HCT116 (cell line): ENCODE measurements around the gene IMPACT. TPM values are rescaled to one million over a fixed set of nuclear protein-coding genes. Genes with fewer than 3 reads are reported as not detected.
A peak's percentile ranks its signal among the peaks of the same experiment; 100 is the strongest.

Experiments used
- ATAC-seq: fragments of 200-7000 bp; cut with Tn5 transposase; 2 replicates; pipeline ENCODE4 v1.9.1; 2020; ENCODE audit warnings: mild to moderate bottlenecking, moderate library complexity
- BruUV-seq: library from RNA; stranded (reverse); fragments of 400-500 nt; replicated peaks from 2 replicates; lab custom pipeline; 2021; lab: Mats Ljungman, UMichigan
- CTCF ChIA-PET: fragments of 300-600 bp; sonication (Branson Sonifier 250); formaldehyde crosslinking; loops from one replicate; lab custom pipeline; 2021; ENCODE audit warnings: antibody characterized with exemption; lab: Charles Lee
- POLR2A ChIA-PET: fragments of 300-600, 350-600 bp; sonication (Branson Sonifier 250); formaldehyde crosslinking; loops from one replicate; lab custom pipeline; 2021; ENCODE audit warnings: antibody characterized with exemption; lab: Charles Lee
- RAD21 ChIA-PET, 2 experiments: fragments of 300-600 bp; sonication (Branson Sonifier 250); formaldehyde crosslinking; loops; one replicate each; lab custom pipeline; 2023; ENCODE audit warnings: low total read pairs in 2 of 2; ENCODE audit not compliant: uncharacterized antibody in 2 of 2, unreplicated experiment in 2 of 2, low non-redundant PET in 1 of 2; lab: Charles Lee
- DNase-seq: peaks from one replicate; pipeline ENCODE4 v3.0.0-alpha.2; 2010; ENCODE audit warnings: low read depth, low spot score
- H2AFZ ChIP-seq: fragments of 200-600 bp; shearing (Covaris generic), sonication (generic); 2 replicates; pipeline ENCODE4 v1.6.1; 2017; ENCODE audit warnings: low read depth, mixed run types, mixed read lengths, antibody characterized with exemption, low read length; ENCODE audit not compliant: poor library complexity, severe bottlenecking
- H3K27ac ChIP-seq: 2 replicates; pipeline ENCODE4 v1.5.1; 2012; ENCODE audit warnings: low read depth, low read length
- H3K27me3 ChIP-seq: fragments of 200-600 bp; sonication (generic); 2 replicates; pipeline ENCODE4 v1.6.1; 2016; ENCODE audit warnings: mixed run types, low read length, mixed read lengths; ENCODE audit not compliant: insufficient read depth
- H3K36me3 ChIP-seq, 2 experiments: fragments of 200-500 bp in 1 of 2; fragments of 200-600 bp in 1 of 2; sonication (Bioruptor generic) in 1 of 2; sonication (generic) in 1 of 2; 2 replicates each; pipeline versions ENCODE4 v1.5.1 to v1.6.1; 2014 to 2016; ENCODE audit warnings: low read length in 2 of 2, inconsistent platforms in 1 of 2, mixed read lengths in 1 of 2, mixed run types in 1 of 2; ENCODE audit not compliant: insufficient read depth in 2 of 2, control insufficient read depth in 1 of 2
- H3K4me1 ChIP-seq, 2 experiments: fragments of 200-600 bp in 1 of 2; sonication (generic) in 1 of 2; 2 replicates each; pipeline versions ENCODE4 v1.5.1 to v1.6.1; 2012 to 2017; ENCODE audit warnings: low read length in 2 of 2, inconsistent platforms in 1 of 2, mild to moderate bottlenecking in 1 of 2, mixed read lengths in 1 of 2, mixed run types in 1 of 2, moderate library complexity in 1 of 2; ENCODE audit not compliant: insufficient read depth in 2 of 2, control insufficient read depth in 1 of 2
- H3K4me2 ChIP-seq: fragments of 200-600 bp; sonication (generic); 2 replicates; pipeline ENCODE4 v1.6.1; 2017; ENCODE audit warnings: mixed run types, low read length, mixed read lengths
- H3K4me3 ChIP-seq, 2 experiments: fragments of 200-600 bp in 1 of 2; sonication (generic) in 1 of 2; replicated peaks in 1 of 2; 2 replicates each; pipeline ENCODE4 v1.5.1; 2011 to 2016; ENCODE audit warnings: low read length in 2 of 2, control low read depth in 1 of 2, low read depth in 1 of 2, mild to moderate bottlenecking in 1 of 2, mixed read lengths in 1 of 2, mixed run types in 1 of 2
- H3K79me2 ChIP-seq: fragments of 200-600 bp; sonication (generic); 2 replicates; pipeline ENCODE4 v1.6.1; 2017; ENCODE audit warnings: mild to moderate bottlenecking, mixed run types, low read length, moderate library complexity, mixed read lengths; ENCODE audit not compliant: insufficient read depth
- H3K9ac ChIP-seq: fragments of 200-600 bp; sonication (generic); 2 replicates; pipeline ENCODE4 v1.6.1; 2016; ENCODE audit warnings: low read length, mixed read lengths
- H3K9me2 ChIP-seq: fragments of 200-600 bp; sonication (generic), shearing (Covaris generic); 2 replicates; pipeline ENCODE4 v1.6.1; 2017; ENCODE audit warnings: mixed run types, mild to moderate bottlenecking, moderate library complexity; ENCODE audit not compliant: insufficient read depth
- H3K9me3 ChIP-seq, 2 experiments: fragments of 200-500 bp in 1 of 2; fragments of 200-600 bp in 1 of 2; sonication (Bioruptor generic) in 1 of 2; sonication (generic) in 1 of 2; 2 replicates each; pipeline ENCODE4 v1.6.1; 2014 to 2017; ENCODE audit warnings: low read length in 2 of 2, mixed read lengths in 2 of 2, inconsistent platforms in 1 of 2, low read depth in 1 of 2, mild to moderate bottlenecking in 1 of 2, mixed run types in 1 of 2, moderate library complexity in 1 of 2; ENCODE audit not compliant: control insufficient read depth in 1 of 2, insufficient read depth in 1 of 2
- H4K20me1 ChIP-seq: fragments of 200-600 bp; sonication (generic), shearing (Covaris generic); 2 replicates; pipeline ENCODE4 v1.6.1; 2017; ENCODE audit warnings: mixed run types, mild to moderate bottlenecking, moderate library complexity; ENCODE audit not compliant: insufficient read depth
- CBX3 ChIP-seq: IDR thresholded peaks from 2 replicates; pipeline ENCODE4 v1.6.1; 2012; ENCODE audit warnings: low read depth
- CEBPB ChIP-seq: IDR thresholded peaks from 2 replicates; pipeline ENCODE4 v1.6.1; 2012; ENCODE audit warnings: low read depth
- ELF1 ChIP-seq: IDR thresholded peaks from 2 replicates; pipeline ENCODE4 v1.6.1; 2012; ENCODE audit warnings: low read depth, borderline replicate concordance
- FOSL1 ChIP-seq: IDR thresholded peaks from 2 replicates; pipeline ENCODE4 v1.6.1; 2012; ENCODE audit warnings: low read depth
- JUND ChIP-seq: IDR thresholded peaks from 2 replicates; pipeline ENCODE4 v1.6.1; 2012
- POLR2A ChIP-seq: IDR thresholded peaks from 2 replicates; pipeline ENCODE4 v1.7.0; 2011; ENCODE audit warnings: borderline replicate concordance; ENCODE audit not compliant: insufficient read depth, insufficient read length; ENCODE audit errors: extremely low read depth
- POLR2AphosphoS5 ChIP-seq: IDR thresholded peaks from 2 replicates; pipeline ENCODE4 v1.6.1; 2011; ENCODE audit warnings: mild to moderate bottlenecking, low read depth, low read length, moderate library complexity
- RAD21 ChIP-seq: IDR thresholded peaks from 2 replicates; pipeline ENCODE4 v1.6.1; 2012; ENCODE audit warnings: low read depth, mild to moderate bottlenecking
- SP1 ChIP-seq: IDR thresholded peaks from 2 replicates; pipeline ENCODE4 v1.6.1; 2012; ENCODE audit warnings: low read depth
- SRF ChIP-seq: IDR thresholded peaks from 2 replicates; pipeline ENCODE4 v1.6.1; 2012; ENCODE audit warnings: low read depth
- TCF7L2 ChIP-seq: IDR thresholded peaks from 2 replicates; pipeline ENCODE4 v1.7.0; 2011; ENCODE audit warnings: borderline replicate concordance, inconsistent platforms; ENCODE audit not compliant: insufficient read depth, insufficient read length; ENCODE audit errors: extremely low read depth
- YY1 ChIP-seq: IDR thresholded peaks from 2 replicates; pipeline ENCODE4 v1.6.1; 2011; ENCODE audit warnings: low read length, low read depth, moderate library complexity, mild to moderate bottlenecking; ENCODE audit not compliant: insufficient replicate concordance; ENCODE audit errors: extremely low read depth
- intact Hi-C: fragments of 100-400 bp; cut with micrococcal nuclease; formaldehyde crosslinking; loops from 2 replicates; pipeline ENCODE4 v1.10.0; 2022
- total RNA-seq: library from RNA; stranded (reverse); gene quantifications from one replicate; pipeline ENCODE4 v1.2.1, GENCODE V29; 2021; ENCODE audit not compliant: unreplicated experiment
- TF ChIP-seq, protein P1 (sequence below): IDR thresholded peaks from 2 replicates; pipeline ENCODE4 v1.6.1; 2012
- TF ChIP-seq, protein P2 (sequence below), 3 experiments: fragments of 200-600 bp in 1 of 3; sonication (generic) in 1 of 3; IDR thresholded peaks in 2 of 3; conservative IDR thresholded peaks in 1 of 3; 2 replicates each; pipeline ENCODE4 v1.5.1; 2012 to 2017; ENCODE audit warnings: low read depth in 2 of 3, low read length in 2 of 3, antibody characterized with exemption in 1 of 3, borderline replicate concordance in 1 of 3, control low read depth in 1 of 3, mild to moderate bottlenecking in 1 of 3, mixed read lengths in 1 of 3, mixed run types in 1 of 3, moderate library complexity in 1 of 3; ENCODE audit not compliant: insufficient read depth in 1 of 3

The IMPACT gene
- total RNA-seq, 1 experiment from 2014 or later: 46.4 TPM

GRCh38 chr18:24402209-24402785 lies 24.2 kb upstream of the IMPACT start:
- peaks cover 33 to 37% of the 10 kb centered on the region in 2 experiments for H3K4me1 ChIP-seq
- no peak overlapping the region for H3K4me3 ChIP-seq
- H3K27me3 ChIP-seq: no peaks in the 10 kb centered on the region
- CTCF ChIA-PET: interaction anchor here (1.3 kb wide), 1 partner anchor 26 kb away, joined by 6 read pairs; no protein-coding TSS in a partner anchor
- POLR2A ChIA-PET: no interaction called here
- no peak overlapping the region for H3K27ac ChIP-seq
- H3K9me2 ChIP-seq: no peaks in the 10 kb centered on the region
- RAD21 ChIA-PET: no interaction called here
- no peak overlapping the region for H2AFZ ChIP-seq
- no TSS peak for BruUV-seq
- H3K9me3 ChIP-seq: no peaks in the 10 kb centered on the region
- H4K20me1 ChIP-seq: no peaks in the 10 kb centered on the region
- ATAC-seq (no peak), DNase-seq (no peak)
- no peaks in the 10 kb centered on the region for H3K79me2 ChIP-seq
- H3K9ac ChIP-seq: no peak overlapping the region
- TF ChIP-seq SRF (no peak), CBX3 (no peak), RAD21 (no peak)
- TF ChIP-seq, protein P1, sequence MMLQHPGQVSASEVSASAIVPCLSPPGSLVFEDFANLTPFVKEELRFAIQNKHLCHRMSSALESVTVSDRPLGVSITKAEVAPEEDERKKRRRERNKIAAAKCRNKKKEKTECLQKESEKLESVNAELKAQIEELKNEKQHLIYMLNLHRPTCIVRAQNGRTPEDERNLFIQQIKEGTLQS: no peak
- TF ChIP-seq, protein P2, sequence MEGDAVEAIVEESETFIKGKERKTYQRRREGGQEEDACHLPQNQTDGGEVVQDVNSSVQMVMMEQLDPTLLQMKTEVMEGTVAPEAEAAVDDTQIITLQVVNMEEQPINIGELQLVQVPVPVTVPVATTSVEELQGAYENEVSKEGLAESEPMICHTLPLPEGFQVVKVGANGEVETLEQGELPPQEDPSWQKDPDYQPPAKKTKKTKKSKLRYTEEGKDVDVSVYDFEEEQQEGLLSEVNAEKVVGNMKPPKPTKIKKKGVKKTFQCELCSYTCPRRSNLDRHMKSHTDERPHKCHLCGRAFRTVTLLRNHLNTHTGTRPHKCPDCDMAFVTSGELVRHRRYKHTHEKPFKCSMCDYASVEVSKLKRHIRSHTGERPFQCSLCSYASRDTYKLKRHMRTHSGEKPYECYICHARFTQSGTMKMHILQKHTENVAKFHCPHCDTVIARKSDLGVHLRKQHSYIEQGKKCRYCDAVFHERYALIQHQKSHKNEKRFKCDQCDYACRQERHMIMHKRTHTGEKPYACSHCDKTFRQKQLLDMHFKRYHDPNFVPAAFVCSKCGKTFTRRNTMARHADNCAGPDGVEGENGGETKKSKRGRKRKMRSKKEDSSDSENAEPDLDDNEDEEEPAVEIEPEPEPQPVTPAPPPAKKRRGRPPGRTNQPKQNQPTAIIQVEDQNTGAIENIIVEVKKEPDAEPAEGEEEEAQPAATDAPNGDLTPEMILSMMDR (IDR thresholded peaks at IDR 0.05 in 2 of 3, conservative IDR thresholded peaks at IDR 0.05 in 1 of 3; ENCODE audit: borderline replicate concordance in 1 of 3, insufficient read depth in 1 of 3, low read depth in 2 of 3, low read length in 2 of 3): peak in 2 of 3 experiments; percentile 33 to 52; a peak in 4 of 6 replicates
- intact Hi-C loops: no loop called here
- no peaks in the 10 kb centered on the region for H3K36me3 ChIP-seq
- H3K4me2 ChIP-seq: no peak overlapping the region

GRCh38 chr18:24403076-24403475 lies 23.4 kb upstream of the IMPACT start:
- intact Hi-C loops: no loop called here
- no peak overlapping the region for H3K4me2 ChIP-seq
- TF ChIP-seq SP1: no peak
- TF ChIP-seq ELF1: no peak
- no peak for TF ChIP-seq RAD21
- no peak for TF ChIP-seq POLR2AphosphoS5
- no peak for TF ChIP-seq YY1
- TF ChIP-seq SRF: no peak
- TF ChIP-seq TCF7L2: no peak
- TF ChIP-seq FOSL1: no peak
- TF ChIP-seq JUND: no peak
- TF ChIP-seq, protein P2 (IDR thresholded peaks at IDR 0.05 in 2 of 3, conservative IDR thresholded peaks at IDR 0.05 in 1 of 3; ENCODE audit: borderline replicate concordance in 1 of 3, insufficient read depth in 1 of 3, low read depth in 2 of 3, low read length in 2 of 3): no peak
- TF ChIP-seq CEBPB: no peak
- TF ChIP-seq POLR2A: no peak
- TF ChIP-seq, protein P1: no peak
- TF ChIP-seq, all 23 proteins: peak for 0
- H3K27ac ChIP-seq: no peak overlapping the region
- no peaks in the 10 kb centered on the region for H3K27me3 ChIP-seq
- H3K4me1 ChIP-seq: peaks cover 27 to 36% of the 10 kb centered on the region in 2 experiments
- H3K9me2 ChIP-seq: no peaks in the 10 kb centered on the region
- DNase-seq: no peak
- no peaks in the 10 kb centered on the region for H3K36me3 ChIP-seq
- CTCF ChIA-PET: interaction anchor here (0.7 kb wide), 1 partner anchor 43 kb away, joined by 3 read pairs; no protein-coding TSS in a partner anchor
- POLR2A ChIA-PET: no interaction called here
- no peak overlapping the region for H3K4me3 ChIP-seq
- no peaks in the 10 kb centered on the region for H3K9me3 ChIP-seq
- H2AFZ ChIP-seq: no peak overlapping the region
- no peak overlapping the region for H3K9ac ChIP-seq
- RAD21 ChIA-PET: no interaction called here
- BruUV-seq: no TSS peak
- H3K79me2 ChIP-seq: no peaks in the 10 kb centered on the region
- ATAC-seq: no peak
- H4K20me1 ChIP-seq: no peaks in the 10 kb centered on the region
